NCI-H1092 (cell line): ENCODE measurements around the gene TAP2.
"Not testable (repeated sequence)": the region's sequence is repeated elsewhere in the genome, so short reads cannot be mapped to it uniquely, and the experiment has no call there.

Experiments used
- DNase-seq: peaks from one replicate; lab custom pipeline; 2025; lab: John Stamatoyannopoulos, UW

TAP2 gene

GRCh38 chr6:32835167-32835893 lies 3.2 kb downstream of the TAP2 start:
- DNase-seq, result no peak

GRCh38 chr6:32833664-32834063 lies 4.9 kb downstream of the TAP2 start:
- DNase-seq, result no peak

- no peak for DNase-seq
These were observed 6.0 kb downstream of the TAP2 start for GRCh38 chr6:32832535-32832934.

- no peak for DNase-seq
These were observed 7.6 kb downstream of the TAP2 start for GRCh38 chr6:32830936-32831335.

GRCh38 chr6:32830017-32830416 lies 8.5 kb downstream of the TAP2 start:
- DNase-seq, result no peak

GRCh38 chr6:32829495-32829894 lies 9.0 kb downstream of the TAP2 start:
- DNase-seq, result no peak

- no peak for DNase-seq
These were observed 11.5 kb downstream of the TAP2 start for GRCh38 chr6:32827025-32827424.

- no peak for DNase-seq
These were observed 12.6 kb downstream of the TAP2 start for GRCh38 chr6:32825966-32826365.

- DNase-seq, result no peak
These were observed 18.8 kb downstream of the TAP2 start for GRCh38 chr6:32819729-32820128.

- DNase-seq, result no peak
These were observed 19.7 kb downstream of the TAP2 start for GRCh38 chr6:32818867-32819266.

GRCh38 chr6:32816746-32817204 lies 21.8 kb downstream of the TAP2 start, which contains the start of gene HLA-DOB:
HLA-DOB (minus strand) TSS chr6:32817002; CDS start chr6:32816951, 51 bp downstream.
- DNase-seq, result no peak

- no peak for DNase-seq
These were observed 22.5 kb downstream of the TAP2 start for GRCh38 chr6:32815996-32816395.

- no peak for DNase-seq
These were observed 23.4 kb downstream of the TAP2 start for GRCh38 chr6:32815115-32815514.

- DNase-seq, result no peak
These were observed 24.4 kb downstream of the TAP2 start for GRCh38 chr6:32814145-32814544.

- no peak for DNase-seq
These were observed 29.4 kb downstream of the TAP2 start for GRCh38 chr6:32809171-32809570.

- DNase-seq, result no peak
These were observed 31.4 kb downstream of the TAP2 start for GRCh38 chr6:32807020-32807580.

GRCh38 chr6:32805404-32805803 lies 33.1 kb downstream of the TAP2 start:
- DNase-seq, result not testable (repeated sequence)

GRCh38 chr6:32803416-32803815 lies 35.1 kb downstream of the TAP2 start:
- DNase-seq, result no peak

- no peak for DNase-seq
These were observed 38.8 kb downstream of the TAP2 start for GRCh38 chr6:32799740-32800139.

- DNase-seq, result no peak
These were observed 39.4 kb downstream of the TAP2 start for GRCh38 chr6:32799168-32799567.

- no peak for DNase-seq
These were observed 41.4 kb downstream of the TAP2 start for GRCh38 chr6:32796848-32797776.

- no peak for DNase-seq
These were observed 44.0 kb downstream of the TAP2 start for GRCh38 chr6:32794510-32794909.
